HepG2 (cell line): ENCODE data around the gene PRSS2. TPM values are rescaled to one million over a fixed set of nuclear protein-coding genes. Genes with fewer than 3 reads are reported as not detected.

Source experiments
- ATAC-seq: fragments of 200-7000 bp; cut with Tn5 transposase; 3 replicates; pipeline ENCODE4 v1.9.1; 2020; ENCODE audit warnings: mild to moderate bottlenecking, moderate library complexity
- BruUV-seq: library from RNA; stranded (reverse); fragments of 400-500 nt; replicated peaks from 2 replicates; lab custom pipeline; 2021; lab: Mats Ljungman, UMichigan
- CTCF ChIA-PET: fragments of 300-600 bp; formaldehyde crosslinking; extraction: SDS; loops from one replicate; lab custom pipeline; 2021; ENCODE audit warnings: low total read pairs, inconsistent platforms, low intra/inter-chr PET ratio; lab: Yijun Ruan, JAX
- POLR2A ChIA-PET: fragments of 350-600 bp; sonication (Branson Sonifier 250); formaldehyde crosslinking; loops from one replicate; lab custom pipeline; 2020; ENCODE audit warnings: antibody characterized with exemption, inconsistent platforms; lab: Yijun Ruan, JAX
- DNase-seq: peaks from one replicate; pipeline ENCODE4 v3.0.0-alpha.2; 2015; ENCODE audit warnings: low spot score
- FAIRE-seq: peaks from 3 replicates; lab custom pipeline; 2011; peaks lifted over from hg19 to GRCh38; lab: Jason Lieb, UNC
- H2AFZ ChIP-seq: one replicate; pipeline ENCODE4 v1.6.1; 2011; ENCODE audit warnings: low read length, inconsistent platforms
- H3K27ac ChIP-seq: fragments of 300-600 bp; 3 replicates; pipeline ENCODE4 v1.8.0; 2011; ENCODE audit warnings: mixed run types, mild to moderate bottlenecking, mixed read lengths, low read length, inconsistent platforms; ENCODE audit not compliant: insufficient read depth; ENCODE audit errors: extremely low read length
- H3K27me3 ChIP-seq, 2 experiments: fragments of 200-600 bp in 1 of 2; 2 replicates in 1 of 2; 3 replicates in 1 of 2; pipeline versions ENCODE4 v1.6.0 to v1.8.0; 2011; ENCODE audit warnings: low read length in 2 of 2, mild to moderate bottlenecking in 2 of 2, moderate library complexity in 2 of 2, inconsistent platforms in 1 of 2; ENCODE audit not compliant: insufficient read depth in 2 of 2, control insufficient read depth in 1 of 2
- H3K36me3 ChIP-seq, 2 experiments: fragments of 200-600 bp in 1 of 2; replicated peaks in 1 of 2; 2 replicates in 1 of 2; 3 replicates in 1 of 2; pipeline versions ENCODE4 v1.5.1 to v1.8.0; 2011; ENCODE audit warnings: low read length in 2 of 2, inconsistent platforms in 1 of 2; ENCODE audit not compliant: insufficient read depth in 2 of 2, control insufficient read depth in 1 of 2
- H3K4me1 ChIP-seq: 2 replicates; pipeline ENCODE4 v1.5.1; 2012; ENCODE audit warnings: low read length, inconsistent platforms; ENCODE audit not compliant: insufficient read depth
- H3K4me2 ChIP-seq: 2 replicates; pipeline ENCODE4 v1.6.0; 2011; ENCODE audit warnings: low read depth, low read length, inconsistent platforms
- H3K4me3 ChIP-seq, 3 experiments: fragments of 200-600 bp in 1 of 3; sonication (generic), shearing (Covaris generic) in 1 of 3; replicated peaks in 1 of 3; 2 replicates each; pipeline ENCODE4 v1.5.1; 2011 to 2016; ENCODE audit warnings: low read length in 3 of 3, inconsistent platforms in 2 of 3, low read depth in 2 of 3, mild to moderate bottlenecking in 2 of 3, control low read depth in 1 of 3, mixed read lengths in 1 of 3; ENCODE audit not compliant: insufficient read depth in 1 of 3
- H3K79me2 ChIP-seq: one replicate; pipeline ENCODE4 v1.6.1; 2011; ENCODE audit warnings: low read length, inconsistent platforms; ENCODE audit not compliant: insufficient read depth
- H3K9ac ChIP-seq: 2 replicates; pipeline ENCODE4 v1.6.0; 2011; ENCODE audit warnings: mild to moderate bottlenecking, low read depth, low read length, inconsistent platforms; ENCODE audit not compliant: insufficient read depth
- H3K9me3 ChIP-seq: 2 replicates; pipeline ENCODE4 v1.5.1; 2012; ENCODE audit warnings: mild to moderate bottlenecking, low read length
- H4K20me1 ChIP-seq: 2 replicates; pipeline ENCODE4 v1.6.0; 2011; ENCODE audit warnings: inconsistent platforms, mild to moderate bottlenecking, low read length, moderate library complexity; ENCODE audit not compliant: insufficient read depth
- ARNT ChIP-seq: fragments of 450-650 bp; IDR thresholded peaks from 2 replicates; pipeline ENCODE4 v1.6.1; 2017
- ATF5 ChIP-seq: sonication (generic); formaldehyde crosslinking; IDR thresholded peaks from 2 replicates; pipeline ENCODE4 v1.4.0; 2020; ENCODE audit warnings: mild to moderate bottlenecking, low read depth, missing genetic modification reagents
- BCLAF1 ChIP-seq: fragments of 450-650 bp; IDR thresholded peaks from 2 replicates; pipeline ENCODE4 v1.6.1; 2017; ENCODE audit warnings: mild to moderate bottlenecking
- DNMT3B ChIP-seq: conservative IDR thresholded peaks from 2 replicates; pipeline ENCODE4 v1.6.1; 2016; ENCODE audit warnings: missing biosample characterization, control low read depth
- ETV6 ChIP-seq: sonication (generic); formaldehyde crosslinking; conservative IDR thresholded peaks from 2 replicates; pipeline ENCODE4 v1.4.0; 2020; ENCODE audit warnings: missing genetic modification reagents
- HCFC1 ChIP-seq: fragments of 150-350 bp; IDR thresholded peaks from 2 replicates; pipeline ENCODE4 v1.6.1; 2014; ENCODE audit warnings: low read depth, low read length
- JUNB ChIP-seq: sonication (generic); formaldehyde crosslinking; IDR thresholded peaks from 2 replicates; pipeline ENCODE4 v1.8.0; 2022; ENCODE audit warnings: missing genetic modification reagents, mild to moderate bottlenecking, borderline replicate concordance
- KLF6 ChIP-seq: IDR thresholded peaks from 2 replicates; pipeline ENCODE4 v1.8.0; 2016; ENCODE audit warnings: missing biosample characterization, missing genetic modification reagents
- NR2F6 ChIP-seq, 2 experiments: IDR thresholded peaks; 2 replicates each; pipeline ENCODE4 v1.6.1; 2016; ENCODE audit warnings: antibody characterized with exemption in 1 of 2, mild to moderate bottlenecking in 1 of 2
- SMAD1 ChIP-seq: sonication (generic); formaldehyde crosslinking; IDR thresholded peaks from 2 replicates; pipeline ENCODE4 v1.4.0; 2020; ENCODE audit warnings: missing genetic modification reagents, low read depth, mild to moderate bottlenecking, borderline replicate concordance
- ZNF24 ChIP-seq: fragments of 450-650 bp; IDR thresholded peaks from 2 replicates; pipeline ENCODE4 v1.6.1; 2017; ENCODE audit warnings: antibody characterized with exemption, mild to moderate bottlenecking
- ZNF503 ChIP-seq: sonication (generic); formaldehyde crosslinking; IDR thresholded peaks from 2 replicates; pipeline ENCODE4 v1.4.0; 2020; ENCODE audit warnings: missing genetic modification reagents
- ZNF530 ChIP-seq: sonication (generic); formaldehyde crosslinking; IDR thresholded peaks from 2 replicates; pipeline ENCODE4 v1.5.0; 2020; ENCODE audit warnings: low read depth, mild to moderate bottlenecking, missing genetic modification reagents
- ZNF556 ChIP-seq: sonication (generic); formaldehyde crosslinking; IDR thresholded peaks from 2 replicates; pipeline ENCODE4 v1.4.0; 2020; ENCODE audit warnings: mild to moderate bottlenecking, missing genetic modification reagents, borderline replicate concordance
- WGBS: methylation state at CpG from one replicate; pipeline ENCODE4 v1.1.6; 2017; ENCODE audit warnings: low lambda C conversion rate; 5-methylcytosine and 5-hydroxymethylcytosine counted together
- in situ Hi-C: cut with HindIII; loops from 2 replicates; pipeline ENCODE4 v1.10.0; 2017; ENCODE audit warnings: low pct_unique_long_range_greater_than_20kb; ENCODE audit not compliant: extremely low pct_ligation_motif_present
- intact Hi-C: fragments of 100-400 bp; cut with micrococcal nuclease; formaldehyde crosslinking; loops from one replicate; pipeline ENCODE4 v1.10.0; 2022; ENCODE audit not compliant: unreplicated experiment
- polyA plus RNA-seq, 8 experiments: library from polyadenylated mRNA; depleted of rRNA in 3 of 8; stranded (reverse) in 7 of 8; unstranded in 1 of 8; fragments of >200 nt; fragmentation: Illumina TruSeq in 4 of 8; extraction: Trizol in 4 of 8; gene quantifications; 2 replicates each; pipeline versions ENCODE4 v1.2.1 to v1.2.3, GENCODE V29; 2011 to 2016; ENCODE audit warnings: low read depth in 4 of 8, missing spikeins in 1 of 8, mixed read lengths in 1 of 8; ENCODE audit not compliant: insufficient read depth in 1 of 8
- total RNA-seq, 5 experiments: library from RNA; depleted of rRNA; stranded (reverse); fragments of >200 nt; fragmentation: Illumina TruSeq; extraction: Trizol; gene quantifications; 2 replicates each; pipeline ENCODE4 v1.2.3, GENCODE V29; 2016; ENCODE audit warnings: low read depth in 1 of 5
- TF ChIP-seq, protein P1 (sequence below): sonication (generic); formaldehyde crosslinking; IDR thresholded peaks from 2 replicates; pipeline ENCODE4 v1.5.0; 2020; ENCODE audit warnings: mild to moderate bottlenecking, missing genetic modification reagents, moderate library complexity

The PRSS2 gene
- total and polyA plus RNA-seq, 2 of the 13 experiments (the other 11 are each of a cell fraction or from before 2014, with no cell fraction given), result not detected

GRCh38 chr7:142803901-142804300 is 33.1 kb downstream of the PRSS2 start:
- intact Hi-C loops (no loop called here), in situ Hi-C loops (no loop called here)
- H3K27me3 ChIP-seq, result peaks cover under 1 to 9% of the 10 kb centered on the region in 2 experiments; a peak in 3 of 5 replicates
- POLR2A ChIA-PET, result no interaction called here
- H3K4me3 ChIP-seq, result no peak overlapping the region
- ATAC-seq, result no peak
- 2% methylated on average over 4 of the region's 4 CpGs for WGBS
- no peaks in the 10 kb centered on the region for H3K4me1 ChIP-seq
- H3K4me2 ChIP-seq, result no peak overlapping the region
- no peak for FAIRE-seq
- no peak for DNase-seq
- H3K36me3 ChIP-seq, result no peaks in the 10 kb centered on the region
- H4K20me1 ChIP-seq, result no peaks in the 10 kb centered on the region
- no peaks in the 10 kb centered on the region for H3K79me2 ChIP-seq
- no peaks in the 10 kb centered on the region for H3K9me3 ChIP-seq
- no TSS peak for BruUV-seq
- CTCF ChIA-PET, result no interaction called here
- H3K27ac ChIP-seq, result no peak overlapping the region
- H3K9ac ChIP-seq, result no peak overlapping the region
- no peak overlapping the region for H2AFZ ChIP-seq
- TF ChIP-seq ATF5 (CRISPR knock-in tag), result no peak
- TF ChIP-seq ZNF530 (CRISPR knock-in tag), result no peak
- no peak for TF ChIP-seq ZNF556 (CRISPR knock-in tag)
- no peak for TF ChIP-seq ARNT
- no peak for TF ChIP-seq KLF6
- no peak for TF ChIP-seq NR2F6 (IDR thresholded peaks at IDR 0.05)
- no peak for TF ChIP-seq NR2F6 (CRISPR knock-in tag; IDR thresholded peaks at IDR 0.05)
- TF ChIP-seq ZNF503 (CRISPR knock-in tag), result no peak
- no peak for TF ChIP-seq DNMT3B (CRISPR knock-in tag)
- no peak for TF ChIP-seq ETV6 (CRISPR knock-in tag)
- TF ChIP-seq BCLAF1, result no peak
- TF ChIP-seq SMAD1 (CRISPR knock-in tag), result no peak
- no peak for TF ChIP-seq JUNB (CRISPR knock-in tag)
- TF ChIP-seq HCFC1, result no peak
- TF ChIP-seq, protein P1, sequence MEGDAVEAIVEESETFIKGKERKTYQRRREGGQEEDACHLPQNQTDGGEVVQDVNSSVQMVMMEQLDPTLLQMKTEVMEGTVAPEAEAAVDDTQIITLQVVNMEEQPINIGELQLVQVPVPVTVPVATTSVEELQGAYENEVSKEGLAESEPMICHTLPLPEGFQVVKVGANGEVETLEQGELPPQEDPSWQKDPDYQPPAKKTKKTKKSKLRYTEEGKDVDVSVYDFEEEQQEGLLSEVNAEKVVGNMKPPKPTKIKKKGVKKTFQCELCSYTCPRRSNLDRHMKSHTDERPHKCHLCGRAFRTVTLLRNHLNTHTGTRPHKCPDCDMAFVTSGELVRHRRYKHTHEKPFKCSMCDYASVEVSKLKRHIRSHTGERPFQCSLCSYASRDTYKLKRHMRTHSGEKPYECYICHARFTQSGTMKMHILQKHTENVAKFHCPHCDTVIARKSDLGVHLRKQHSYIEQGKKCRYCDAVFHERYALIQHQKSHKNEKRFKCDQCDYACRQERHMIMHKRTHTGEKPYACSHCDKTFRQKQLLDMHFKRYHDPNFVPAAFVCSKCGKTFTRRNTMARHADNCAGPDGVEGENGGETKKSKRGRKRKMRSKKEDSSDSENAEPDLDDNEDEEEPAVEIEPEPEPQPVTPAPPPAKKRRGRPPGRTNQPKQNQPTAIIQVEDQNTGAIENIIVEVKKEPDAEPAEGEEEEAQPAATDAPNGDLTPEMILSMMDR (CRISPR knock-in tag), result no peak
- TF ChIP-seq ZNF24, result no peak
